NB4 (cell line): ENCODE data around the gene PCYT1A.

Experiments
- POLR2A ChIP-seq: IDR thresholded peaks from 2 replicates; pipeline ENCODE4 v1.6.1; 2011; ENCODE audit warnings: mild to moderate bottlenecking; ENCODE audit not compliant: insufficient read length; ENCODE audit errors: extremely low read depth
- TF ChIP-seq, protein P1 (sequence below): IDR thresholded peaks from one replicate; pipeline ENCODE4 v1.5.1; 2012; ENCODE audit warnings: low read depth, low read length

DNA sequence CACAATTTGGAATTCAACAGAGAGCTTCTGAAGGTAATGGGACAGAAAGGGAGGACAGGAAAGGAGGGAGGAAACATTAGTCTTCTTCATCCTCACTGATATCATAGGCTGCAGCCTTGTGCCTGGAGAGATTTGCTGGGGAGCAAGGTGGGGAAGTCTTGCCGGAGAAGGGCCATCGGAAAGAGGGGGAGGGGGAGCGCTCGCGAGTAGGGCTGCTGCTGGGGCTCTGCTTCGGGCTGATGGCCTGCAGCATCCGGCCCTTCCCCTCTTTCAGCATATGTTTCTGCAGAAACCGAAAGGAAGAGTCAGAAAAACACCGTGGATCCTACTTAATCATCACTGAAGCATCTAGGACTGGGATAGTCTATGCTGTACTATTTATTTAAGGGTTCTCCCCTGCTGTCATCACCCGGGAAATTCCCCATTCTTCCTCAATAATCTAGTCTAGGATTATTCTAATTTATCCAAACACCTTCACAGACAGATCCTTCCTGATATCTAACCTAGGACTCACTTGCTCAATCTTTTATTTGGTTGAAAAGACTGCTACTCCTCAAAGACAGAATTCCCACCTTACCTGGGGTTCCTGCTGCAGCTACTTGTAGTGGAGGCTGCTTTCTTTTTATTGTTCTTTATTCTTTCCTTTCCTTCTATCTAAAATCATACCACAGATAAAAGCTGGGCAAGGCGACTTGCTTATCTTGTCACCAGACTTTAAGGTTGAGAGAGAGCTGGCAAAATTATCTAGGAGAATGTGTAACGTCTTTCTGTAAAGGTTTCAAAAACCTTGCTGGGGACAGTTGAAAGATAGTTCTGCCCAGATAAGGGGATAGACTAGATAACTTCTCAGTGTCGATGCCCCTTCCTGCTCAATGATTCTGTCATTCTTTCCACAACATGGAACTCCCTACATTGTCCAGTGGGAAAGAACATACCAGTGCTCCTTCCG, 48.6 kb downstream of the PCYT1A start:
- TF ChIP-seq, protein P1, sequence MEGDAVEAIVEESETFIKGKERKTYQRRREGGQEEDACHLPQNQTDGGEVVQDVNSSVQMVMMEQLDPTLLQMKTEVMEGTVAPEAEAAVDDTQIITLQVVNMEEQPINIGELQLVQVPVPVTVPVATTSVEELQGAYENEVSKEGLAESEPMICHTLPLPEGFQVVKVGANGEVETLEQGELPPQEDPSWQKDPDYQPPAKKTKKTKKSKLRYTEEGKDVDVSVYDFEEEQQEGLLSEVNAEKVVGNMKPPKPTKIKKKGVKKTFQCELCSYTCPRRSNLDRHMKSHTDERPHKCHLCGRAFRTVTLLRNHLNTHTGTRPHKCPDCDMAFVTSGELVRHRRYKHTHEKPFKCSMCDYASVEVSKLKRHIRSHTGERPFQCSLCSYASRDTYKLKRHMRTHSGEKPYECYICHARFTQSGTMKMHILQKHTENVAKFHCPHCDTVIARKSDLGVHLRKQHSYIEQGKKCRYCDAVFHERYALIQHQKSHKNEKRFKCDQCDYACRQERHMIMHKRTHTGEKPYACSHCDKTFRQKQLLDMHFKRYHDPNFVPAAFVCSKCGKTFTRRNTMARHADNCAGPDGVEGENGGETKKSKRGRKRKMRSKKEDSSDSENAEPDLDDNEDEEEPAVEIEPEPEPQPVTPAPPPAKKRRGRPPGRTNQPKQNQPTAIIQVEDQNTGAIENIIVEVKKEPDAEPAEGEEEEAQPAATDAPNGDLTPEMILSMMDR: no peak
- TF ChIP-seq POLR2A: no peak
